SK-N-MC (cell line): ENCODE results near the gene ATRNL1.

Experiments
- EZH2 ChIP-seq: fragments of 200-600 bp; sonication (generic); IDR thresholded peaks from one replicate; pipeline ENCODE4 v1.6.1; 2017; ENCODE audit warnings: antibody characterized with exemption
- FOXP2 ChIP-seq: optimal IDR thresholded peaks from 2 replicates; pipeline ENCODE3; 2011; ENCODE audit warnings: mild to moderate bottlenecking, moderate library complexity; ENCODE audit not compliant: insufficient read depth; ENCODE audit errors: extremely low read length, control extremely low read depth
- POLR2AphosphoS5 ChIP-seq: IDR thresholded peaks from 2 replicates; pipeline ENCODE4 v1.6.1; 2012; ENCODE audit warnings: mild to moderate bottlenecking, low read depth, low read length, borderline replicate concordance

- no peak for TF ChIP-seq EZH2
- TF ChIP-seq POLR2AphosphoS5: no peak
- TF ChIP-seq FOXP2: no peak
Measured at GRCh38 chr10:115050375-115051010, 42.7 kb upstream of the ATRNL1 start.
